ENCODE data around the gene WWC1. TPM values are rescaled to one million over a fixed set of nuclear protein-coding genes. Genes with fewer than 3 reads are reported as not detected.
"Not testable (repeated sequence)": the region's sequence is repeated elsewhere in the genome, so short reads cannot be mapped to it uniquely, and the experiment has no call there.

WWC1 gene
- total RNA-seq, 1 donor from 2014 or later = 2.4 TPM

GRCh38 chr5:168435340-168435739, 143.9 kb downstream of the WWC1 start:
- intact Hi-C loops (cut with micrococcal nuclease); H3K4me3 Mint-ChIP-seq; H3K36me3 Mint-ChIP-seq (ENCODE audit: low read depth); H3K27ac Mint-ChIP-seq; H3K27me3 Mint-ChIP-seq; DNase-seq; H3K4me1 Mint-ChIP-seq; H3K9me3 Mint-ChIP-seq: not testable (repeated sequence)

- intact Hi-C loops (cut with micrococcal nuclease) = no loop called here
- peaks cover 3% of the 10 kb centered on the region for H3K27me3 Mint-ChIP-seq
Observed at GRCh38 chr5:168438349-168438748, 146.9 kb downstream of the WWC1 start.

GRCh38 chr5:168443533-168443932, 152.1 kb downstream of the WWC1 start:
- no peaks in the 10 kb centered on the region for H3K9me3 Mint-ChIP-seq
- H3K4me1 Mint-ChIP-seq = no peaks in the 10 kb centered on the region
- no peak for DNase-seq
- peaks cover 6% of the 10 kb centered on the region for H3K27me3 Mint-ChIP-seq
- no peak overlapping the region for H3K27ac Mint-ChIP-seq
- no peaks in the 10 kb centered on the region for H3K36me3 Mint-ChIP-seq (ENCODE audit: low read depth)
- intact Hi-C loops (cut with micrococcal nuclease) = no loop called here
- no peak overlapping the region for H3K4me3 Mint-ChIP-seq

More at GRCh38 chr5:168438349-168438748, 146.9 kb downstream of the WWC1 start:
- H3K4me1 Mint-ChIP-seq = no peaks in the 10 kb centered on the region
- no peaks in the 10 kb centered on the region for H3K36me3 Mint-ChIP-seq (ENCODE audit: low read depth)
- H3K27ac Mint-ChIP-seq = no peak overlapping the region
- no peak for DNase-seq
- no peak overlapping the region for H3K4me3 Mint-ChIP-seq
- no peaks in the 10 kb centered on the region for H3K9me3 Mint-ChIP-seq

GRCh38 chr5:168443950-168444700, 152.7 kb downstream of the WWC1 start:
- no peak for DNase-seq

GRCh38 chr5:168446983-168447619, 155.7 kb downstream of the WWC1 start:
- H3K27ac Mint-ChIP-seq = no peak overlapping the region
- intact Hi-C loops (cut with micrococcal nuclease) = no loop called here
- H3K4me1 Mint-ChIP-seq = no peaks in the 10 kb centered on the region
- H3K36me3 Mint-ChIP-seq (ENCODE audit: low read depth) = no peaks in the 10 kb centered on the region
- H3K9me3 Mint-ChIP-seq = no peaks in the 10 kb centered on the region
- DNase-seq = no peak
- no peak overlapping the region for H3K4me3 Mint-ChIP-seq
- peaks cover 6% of the 10 kb centered on the region for H3K27me3 Mint-ChIP-seq

More at GRCh38 chr5:168443950-168444700, 152.7 kb downstream of the WWC1 start:
- Mint-ChIP-seq H3K27me3 (peaks cover 6% of the 10 kb centered on the region), H3K9me3 (no peaks in the 10 kb centered on the region), H3K4me3 (no peak overlapping the region), H3K4me1 (no peaks in the 10 kb centered on the region), H3K27ac (no peak overlapping the region), H3K36me3 (ENCODE audit: low read depth) (no peaks in the 10 kb centered on the region)
- intact Hi-C loops (cut with micrococcal nuclease) = no loop called here

- Mint-ChIP-seq H3K27me3 (peaks cover 8% of the 10 kb centered on the region), H3K36me3 (ENCODE audit: low read depth) (no peaks in the 10 kb centered on the region)
- intact Hi-C loops (cut with micrococcal nuclease) = no loop called here
Observed at GRCh38 chr5:168447808-168448207, 156.4 kb downstream of the WWC1 start.

GRCh38 chr5:168449166-168449565, 157.7 kb downstream of the WWC1 start:
- no peak for DNase-seq

More at GRCh38 chr5:168447808-168448207, 156.4 kb downstream of the WWC1 start:
- H3K27ac Mint-ChIP-seq = no peak overlapping the region
- no peak for DNase-seq
- no peaks in the 10 kb centered on the region for H3K4me1 Mint-ChIP-seq
- no peak overlapping the region for H3K4me3 Mint-ChIP-seq
- no peaks in the 10 kb centered on the region for H3K9me3 Mint-ChIP-seq

GRCh38 chr5:168451565-168451964, 160.1 kb downstream of the WWC1 start:
- no peak overlapping the region for H3K4me3 Mint-ChIP-seq
- intact Hi-C loops (cut with micrococcal nuclease) = no loop called here
- H3K9me3 Mint-ChIP-seq = no peaks in the 10 kb centered on the region
- no peak overlapping the region for H3K27ac Mint-ChIP-seq
- H3K36me3 Mint-ChIP-seq (ENCODE audit: low read depth) = no peaks in the 10 kb centered on the region
- peaks cover 6% of the 10 kb centered on the region for H3K27me3 Mint-ChIP-seq
- H3K4me1 Mint-ChIP-seq = no peaks in the 10 kb centered on the region
- DNase-seq = no peak

More at GRCh38 chr5:168449166-168449565, 157.7 kb downstream of the WWC1 start:
- Mint-ChIP-seq H3K36me3 (ENCODE audit: low read depth) (no peaks in the 10 kb centered on the region), H3K4me1 (no peaks in the 10 kb centered on the region), H3K4me3 (no peak overlapping the region), H3K27me3 (peaks cover 8% of the 10 kb centered on the region), H3K27ac (no peak overlapping the region), H3K9me3 (no peaks in the 10 kb centered on the region)
- intact Hi-C loops (cut with micrococcal nuclease) = no loop called here

- no peaks in the 10 kb centered on the region for H3K9me3 Mint-ChIP-seq
- intact Hi-C loops (cut with micrococcal nuclease) = no loop called here
Observed at GRCh38 chr5:168455201-168455600, 163.8 kb downstream of the WWC1 start.

GRCh38 chr5:168457542-168457941, 166.1 kb downstream of the WWC1 start:
- Mint-ChIP-seq H3K27ac (no peak overlapping the region), H3K27me3 (peaks cover 1% of the 10 kb centered on the region), H3K4me3 (no peak overlapping the region), H3K4me1 (no peaks in the 10 kb centered on the region), H3K36me3 (ENCODE audit: low read depth) (no peaks in the 10 kb centered on the region), H3K9me3 (no peaks in the 10 kb centered on the region)
- intact Hi-C loops (cut with micrococcal nuclease) = no loop called here
- DNase-seq = no peak

More at GRCh38 chr5:168455201-168455600, 163.8 kb downstream of the WWC1 start:
- Mint-ChIP-seq H3K36me3 (ENCODE audit: low read depth) (no peaks in the 10 kb centered on the region), H3K4me3 (no peak overlapping the region), H3K4me1 (no peaks in the 10 kb centered on the region), H3K27ac (no peak overlapping the region), H3K27me3 (peaks cover 3% of the 10 kb centered on the region)
- no peak for DNase-seq

- intact Hi-C loops (cut with micrococcal nuclease) = no loop called here
- Mint-ChIP-seq H3K27me3 (no peaks in the 10 kb centered on the region), H3K27ac (no peak overlapping the region), H3K36me3 (ENCODE audit: low read depth) (no peaks in the 10 kb centered on the region), H3K4me1 (no peaks in the 10 kb centered on the region), H3K4me3 (no peak overlapping the region), H3K9me3 (no peaks in the 10 kb centered on the region)
- DNase-seq = no peak
Observed at GRCh38 chr5:168460606-168461005, 169.2 kb downstream of the WWC1 start.

- Mint-ChIP-seq H3K9me3 (no peaks in the 10 kb centered on the region), H3K4me1 (no peaks in the 10 kb centered on the region)
- intact Hi-C loops (cut with micrococcal nuclease) = no loop called here
Observed at GRCh38 chr5:168463081-168463480, 171.6 kb downstream of the WWC1 start.

GRCh38 chr5:168464214-168464613, 172.8 kb downstream of the WWC1 start:
- Mint-ChIP-seq H3K27ac (no peak overlapping the region), H3K36me3 (ENCODE audit: low read depth) (no peaks in the 10 kb centered on the region), H3K27me3 (no peaks in the 10 kb centered on the region), H3K4me1 (no peaks in the 10 kb centered on the region), H3K9me3 (no peaks in the 10 kb centered on the region), H3K4me3 (no peak overlapping the region)
- intact Hi-C loops (cut with micrococcal nuclease) = no loop called here
- DNase-seq = no peak

More at GRCh38 chr5:168463081-168463480, 171.6 kb downstream of the WWC1 start:
- no peaks in the 10 kb centered on the region for H3K36me3 Mint-ChIP-seq (ENCODE audit: low read depth)
- no peaks in the 10 kb centered on the region for H3K27me3 Mint-ChIP-seq
- no peak overlapping the region for H3K4me3 Mint-ChIP-seq
- H3K27ac Mint-ChIP-seq = no peak overlapping the region
- no peak for DNase-seq

GRCh38 chr5:168464641-168465040, 173.2 kb downstream of the WWC1 start:
- no peaks in the 10 kb centered on the region for H3K36me3 Mint-ChIP-seq (ENCODE audit: low read depth)
- no peak overlapping the region for H3K4me3 Mint-ChIP-seq
- H3K27ac Mint-ChIP-seq = no peak overlapping the region
- intact Hi-C loops (cut with micrococcal nuclease) = no loop called here
- H3K27me3 Mint-ChIP-seq = no peaks in the 10 kb centered on the region
- no peaks in the 10 kb centered on the region for H3K9me3 Mint-ChIP-seq
- H3K4me1 Mint-ChIP-seq = no peaks in the 10 kb centered on the region
- no peak for DNase-seq

Measured in activated CD4-positive, alpha-beta T cell treated with anti-CD3 and anti-CD28 coated beads, Interleukin-2, amount 10 ng/mL, durations not matched to agents 24 days and 14 days (primary cell).